HEK293 (cell line): ENCODE measurements around the gene WNT8B.

Experiments
- GFI1B ChIP-seq: fragments of 450-650 bp; formaldehyde crosslinking; IDR thresholded peaks from 2 replicates; pipeline ENCODE4 v1.5.1; 2016; ENCODE audit warnings: missing biosample characterization, missing genetic modification characterization
- HOXD13 ChIP-seq: sonication (generic); formaldehyde crosslinking; IDR thresholded peaks from 2 replicates; pipeline ENCODE4 v1.8.0; 2022; ENCODE audit warnings: missing genetic modification reagents, borderline replicate concordance
- WT1 ChIP-seq: fragments of 450-650 bp; formaldehyde crosslinking; IDR thresholded peaks from 2 replicates; pipeline ENCODE4 v1.5.1; 2016; ENCODE audit warnings: missing biosample characterization, missing genetic modification characterization
- ZBTB17 ChIP-seq: fragments of 450-650 bp; formaldehyde crosslinking; IDR thresholded peaks from 2 replicates; pipeline ENCODE4 v1.5.1; 2016; ENCODE audit warnings: missing biosample characterization, missing genetic modification characterization
- ZBTB7A ChIP-seq: fragments of 450-650 bp; formaldehyde crosslinking; IDR thresholded peaks from 2 replicates; pipeline ENCODE4 v1.5.1; 2016; ENCODE audit warnings: low read depth, missing biosample characterization, missing genetic modification characterization
- ZFP3 ChIP-seq: fragments of 450-650 bp; formaldehyde crosslinking; IDR thresholded peaks from 2 replicates; pipeline ENCODE4 v1.5.1; 2016; ENCODE audit warnings: low read depth, missing biosample characterization, missing genetic modification characterization
- ZFP69B ChIP-seq: fragments of 450-650 bp; formaldehyde crosslinking; IDR thresholded peaks from 2 replicates; pipeline ENCODE4 v1.5.1; 2016; ENCODE audit warnings: missing biosample characterization, missing genetic modification characterization
- ZNF121 ChIP-seq: fragments of 450-650 bp; formaldehyde crosslinking; IDR thresholded peaks from 2 replicates; pipeline ENCODE4 v1.5.1; 2016; ENCODE audit warnings: missing biosample characterization, missing genetic modification characterization
- ZNF138 ChIP-seq: fragments of 450-650 bp; formaldehyde crosslinking; IDR thresholded peaks from 2 replicates; pipeline ENCODE4 v1.5.1; 2016; ENCODE audit warnings: missing biosample characterization, missing genetic modification characterization, borderline replicate concordance
- ZNF140 ChIP-seq: fragments of 450-650 bp; formaldehyde crosslinking; IDR thresholded peaks from 2 replicates; pipeline ENCODE4 v1.5.1; 2016; ENCODE audit warnings: missing biosample characterization, missing genetic modification characterization
- ZNF184 ChIP-seq: fragments of 450-650 bp; IDR thresholded peaks from 2 replicates; pipeline ENCODE4 v1.5.1; 2018; ENCODE audit warnings: missing biosample characterization, mild to moderate bottlenecking, missing genetic modification characterization
- ZNF23 ChIP-seq: fragments of 450-650 bp; formaldehyde crosslinking; IDR thresholded peaks from 2 replicates; pipeline ENCODE4 v1.5.1; 2016; ENCODE audit warnings: missing biosample characterization, missing genetic modification characterization, borderline replicate concordance
- ZNF37A ChIP-seq: fragments of 450-650 bp; IDR thresholded peaks from 2 replicates; pipeline ENCODE4 v1.5.1; 2018; ENCODE audit warnings: missing biosample characterization, missing genetic modification characterization
- ZNF426 ChIP-seq: fragments of 450-650 bp; formaldehyde crosslinking; IDR thresholded peaks from 2 replicates; pipeline ENCODE4 v1.5.1; 2017; ENCODE audit warnings: missing biosample characterization, missing genetic modification characterization, mild to moderate bottlenecking, inconsistent platforms, moderate library complexity
- ZNF610 ChIP-seq: fragments of 450-650 bp; formaldehyde crosslinking; IDR thresholded peaks from 2 replicates; pipeline ENCODE4 v1.5.1; 2016; ENCODE audit warnings: missing biosample characterization, missing genetic modification characterization, borderline replicate concordance
- ZNF626 ChIP-seq: fragments of 450-650 bp; sonication (Bioruptor Pico); formaldehyde crosslinking; IDR thresholded peaks from 2 replicates; pipeline ENCODE4 v1.5.1; 2018; ENCODE audit warnings: missing biosample characterization, missing genetic modification characterization, inconsistent platforms
- ZNF747 ChIP-seq: fragments of 450-650 bp; formaldehyde crosslinking; IDR thresholded peaks from 2 replicates; pipeline ENCODE4 v1.5.1; 2016; ENCODE audit warnings: missing biosample characterization, missing genetic modification characterization
- ZNF792 ChIP-seq: fragments of 450-650 bp; formaldehyde crosslinking; IDR thresholded peaks from 2 replicates; pipeline ENCODE4 v1.5.1; 2016; ENCODE audit warnings: missing biosample characterization, missing genetic modification characterization
- TF ChIP-seq, protein P1 (sequence below): fragments of 450-650 bp; formaldehyde crosslinking; IDR thresholded peaks from 2 replicates; pipeline ENCODE4 v1.5.1; 2016; ENCODE audit warnings: missing biosample characterization, missing genetic modification characterization
- TF ChIP-seq, protein P2 (sequence below): fragments of 450-650 bp; formaldehyde crosslinking; IDR thresholded peaks from 2 replicates; pipeline ENCODE4 v1.5.1; 2016; ENCODE audit warnings: missing biosample characterization, missing genetic modification characterization
- TF ChIP-seq, protein P3 (sequence below): fragments of 450-650 bp; formaldehyde crosslinking; IDR thresholded peaks from 2 replicates; pipeline ENCODE4 v1.5.1; 2017; ENCODE audit warnings: missing biosample characterization, missing genetic modification characterization
- TF ChIP-seq, protein P4 (sequence below): fragments of 450-650 bp; formaldehyde crosslinking; IDR thresholded peaks from 2 replicates; pipeline ENCODE4 v1.5.1; 2016; ENCODE audit warnings: missing biosample characterization, missing genetic modification characterization
- TF ChIP-seq, protein P5 (sequence below): fragments of 450-650 bp; formaldehyde crosslinking; IDR thresholded peaks from 2 replicates; pipeline ENCODE4 v1.5.1; 2016; ENCODE audit warnings: missing biosample characterization, missing genetic modification characterization
- TF ChIP-seq, protein P6 (sequence below): fragments of 450-650 bp; formaldehyde crosslinking; IDR thresholded peaks from 2 replicates; pipeline ENCODE4 v1.5.1; 2017; ENCODE audit warnings: missing biosample characterization, missing genetic modification characterization
- TF ChIP-seq, protein P7 (sequence below): fragments of 450-650 bp; formaldehyde crosslinking; IDR thresholded peaks from 2 replicates; pipeline ENCODE4 v1.5.1; 2017; ENCODE audit warnings: missing biosample characterization, mild to moderate bottlenecking, missing genetic modification characterization, moderate library complexity

The WNT8B gene

DNA sequence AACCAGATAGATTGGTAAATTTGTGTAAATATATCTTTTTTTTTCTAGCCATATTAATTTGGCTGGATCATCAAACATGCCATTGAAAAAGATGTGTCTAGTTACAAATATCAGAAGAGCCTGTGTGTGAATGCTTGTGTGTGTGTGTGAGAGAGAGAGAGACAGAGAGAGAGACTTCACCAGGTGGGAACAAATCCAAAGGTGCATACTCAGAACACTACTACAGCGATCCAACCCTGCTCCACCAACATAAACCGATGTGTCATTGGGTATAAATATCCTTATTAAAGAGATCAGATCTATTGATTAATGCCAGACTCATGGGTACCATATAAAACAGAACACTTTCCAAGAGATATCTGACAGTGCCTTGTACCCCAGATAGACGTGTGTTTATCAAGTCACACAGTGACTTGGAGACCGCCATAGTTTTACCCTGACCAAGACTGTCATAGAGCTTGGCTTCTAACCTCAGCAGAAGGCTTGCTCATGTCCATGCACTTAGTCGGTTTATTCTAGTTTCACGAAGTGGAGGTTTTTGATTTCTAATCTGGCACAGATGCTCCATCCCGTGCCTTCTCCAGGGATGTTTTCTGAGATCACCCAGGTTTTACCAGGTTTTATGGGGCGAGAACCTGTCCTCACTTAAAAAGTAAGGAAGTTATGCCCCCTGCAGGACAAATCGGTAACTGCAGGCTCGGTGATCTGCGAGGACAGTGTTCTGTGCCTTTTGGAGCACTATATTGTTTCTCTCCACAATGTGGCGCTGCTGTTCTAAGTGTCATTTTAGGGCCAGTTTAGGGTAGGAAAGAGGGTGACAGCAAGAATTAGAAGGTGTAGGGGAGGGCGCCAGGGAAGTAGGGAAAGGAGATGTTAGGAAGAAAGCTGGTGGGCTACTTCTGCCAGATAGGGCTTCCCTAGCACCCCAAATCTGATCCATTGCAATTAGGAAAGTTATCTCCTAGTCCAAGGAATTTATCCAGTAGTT lies 29.3 kb upstream of the WNT8B start (continued):
- TF ChIP-seq, protein P1, sequence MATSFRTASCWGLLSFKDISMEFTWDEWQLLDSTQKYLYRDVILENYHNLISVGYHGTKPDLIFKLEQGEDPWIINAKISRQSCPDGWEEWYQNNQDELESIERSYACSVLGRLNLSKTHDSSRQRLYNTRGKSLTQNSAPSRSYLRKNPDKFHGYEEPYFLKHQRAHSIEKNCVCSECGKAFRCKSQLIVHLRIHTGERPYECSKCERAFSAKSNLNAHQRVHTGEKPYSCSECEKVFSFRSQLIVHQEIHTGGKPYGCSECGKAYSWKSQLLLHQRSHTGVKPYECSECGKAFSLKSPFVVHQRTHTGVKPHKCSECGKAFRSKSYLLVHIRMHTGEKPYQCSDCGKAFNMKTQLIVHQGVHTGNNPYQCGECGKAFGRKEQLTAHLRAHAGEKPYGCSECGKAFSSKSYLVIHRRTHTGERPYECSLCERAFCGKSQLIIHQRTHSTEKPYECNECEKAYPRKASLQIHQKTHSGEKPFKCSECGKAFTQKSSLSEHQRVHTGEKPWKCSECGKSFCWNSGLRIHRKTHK (tag by site-specific recombination), result no peak
- no peak for TF ChIP-seq ZNF23 (tag by site-specific recombination)
- TF ChIP-seq, protein P2, sequence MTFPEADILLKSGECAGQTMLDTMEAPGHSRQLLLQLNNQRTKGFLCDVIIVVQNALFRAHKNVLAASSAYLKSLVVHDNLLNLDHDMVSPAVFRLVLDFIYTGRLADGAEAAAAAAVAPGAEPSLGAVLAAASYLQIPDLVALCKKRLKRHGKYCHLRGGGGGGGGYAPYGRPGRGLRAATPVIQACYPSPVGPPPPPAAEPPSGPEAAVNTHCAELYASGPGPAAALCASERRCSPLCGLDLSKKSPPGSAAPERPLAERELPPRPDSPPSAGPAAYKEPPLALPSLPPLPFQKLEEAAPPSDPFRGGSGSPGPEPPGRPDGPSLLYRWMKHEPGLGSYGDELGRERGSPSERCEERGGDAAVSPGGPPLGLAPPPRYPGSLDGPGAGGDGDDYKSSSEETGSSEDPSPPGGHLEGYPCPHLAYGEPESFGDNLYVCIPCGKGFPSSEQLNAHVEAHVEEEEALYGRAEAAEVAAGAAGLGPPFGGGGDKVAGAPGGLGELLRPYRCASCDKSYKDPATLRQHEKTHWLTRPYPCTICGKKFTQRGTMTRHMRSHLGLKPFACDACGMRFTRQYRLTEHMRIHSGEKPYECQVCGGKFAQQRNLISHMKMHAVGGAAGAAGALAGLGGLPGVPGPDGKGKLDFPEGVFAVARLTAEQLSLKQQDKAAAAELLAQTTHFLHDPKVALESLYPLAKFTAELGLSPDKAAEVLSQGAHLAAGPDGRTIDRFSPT, result no peak
- no peak for TF ChIP-seq ZFP3 (tag by site-specific recombination)
- no peak for TF ChIP-seq ZNF121 (tag by site-specific recombination)
- TF ChIP-seq ZNF610, result no peak
- no peak for TF ChIP-seq ZNF138 (tag by site-specific recombination)
- TF ChIP-seq, protein P3, sequence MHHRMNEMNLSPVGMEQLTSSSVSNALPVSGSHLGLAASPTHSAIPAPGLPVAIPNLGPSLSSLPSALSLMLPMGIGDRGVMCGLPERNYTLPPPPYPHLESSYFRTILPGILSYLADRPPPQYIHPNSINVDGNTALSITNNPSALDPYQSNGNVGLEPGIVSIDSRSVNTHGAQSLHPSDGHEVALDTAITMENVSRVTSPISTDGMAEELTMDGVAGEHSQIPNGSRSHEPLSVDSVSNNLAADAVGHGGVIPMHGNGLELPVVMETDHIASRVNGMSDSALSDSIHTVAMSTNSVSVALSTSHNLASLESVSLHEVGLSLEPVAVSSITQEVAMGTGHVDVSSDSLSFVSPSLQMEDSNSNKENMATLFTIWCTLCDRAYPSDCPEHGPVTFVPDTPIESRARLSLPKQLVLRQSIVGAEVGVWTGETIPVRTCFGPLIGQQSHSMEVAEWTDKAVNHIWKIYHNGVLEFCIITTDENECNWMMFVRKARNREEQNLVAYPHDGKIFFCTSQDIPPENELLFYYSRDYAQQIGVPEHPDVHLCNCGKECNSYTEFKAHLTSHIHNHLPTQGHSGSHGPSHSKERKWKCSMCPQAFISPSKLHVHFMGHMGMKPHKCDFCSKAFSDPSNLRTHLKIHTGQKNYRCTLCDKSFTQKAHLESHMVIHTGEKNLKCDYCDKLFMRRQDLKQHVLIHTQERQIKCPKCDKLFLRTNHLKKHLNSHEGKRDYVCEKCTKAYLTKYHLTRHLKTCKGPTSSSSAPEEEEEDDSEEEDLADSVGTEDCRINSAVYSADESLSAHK (tag by site-specific recombination), result no peak
- TF ChIP-seq HOXD13 (CRISPR knock-in tag), result no peak
- no peak for TF ChIP-seq WT1 (tag by site-specific recombination)
- TF ChIP-seq, protein P4, sequence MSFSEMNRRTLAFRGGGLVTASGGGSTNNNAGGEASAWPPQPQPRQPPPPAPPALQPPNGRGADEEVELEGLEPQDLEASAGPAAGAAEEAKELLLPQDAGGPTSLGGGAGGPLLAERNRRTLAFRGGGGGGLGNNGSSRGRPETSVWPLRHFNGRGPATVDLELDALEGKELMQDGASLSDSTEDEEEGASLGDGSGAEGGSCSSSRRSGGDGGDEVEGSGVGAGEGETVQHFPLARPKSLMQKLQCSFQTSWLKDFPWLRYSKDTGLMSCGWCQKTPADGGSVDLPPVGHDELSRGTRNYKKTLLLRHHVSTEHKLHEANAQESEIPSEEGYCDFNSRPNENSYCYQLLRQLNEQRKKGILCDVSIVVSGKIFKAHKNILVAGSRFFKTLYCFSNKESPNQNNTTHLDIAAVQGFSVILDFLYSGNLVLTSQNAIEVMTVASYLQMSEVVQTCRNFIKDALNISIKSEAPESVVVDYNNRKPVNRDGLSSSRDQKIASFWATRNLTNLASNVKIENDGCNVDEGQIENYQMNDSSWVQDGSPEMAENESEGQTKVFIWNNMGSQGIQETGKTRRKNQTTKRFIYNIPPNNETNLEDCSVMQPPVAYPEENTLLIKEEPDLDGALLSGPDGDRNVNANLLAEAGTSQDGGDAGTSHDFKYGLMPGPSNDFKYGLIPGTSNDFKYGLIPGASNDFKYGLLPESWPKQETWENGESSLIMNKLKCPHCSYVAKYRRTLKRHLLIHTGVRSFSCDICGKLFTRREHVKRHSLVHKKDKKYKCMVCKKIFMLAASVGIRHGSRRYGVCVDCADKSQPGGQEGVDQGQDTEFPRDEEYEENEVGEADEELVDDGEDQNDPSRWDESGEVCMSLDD (tag by site-specific recombination), result 0 out of 2 replicates have a peak, but pooled peaks have one; percentile 50
- TF ChIP-seq, protein P5, sequence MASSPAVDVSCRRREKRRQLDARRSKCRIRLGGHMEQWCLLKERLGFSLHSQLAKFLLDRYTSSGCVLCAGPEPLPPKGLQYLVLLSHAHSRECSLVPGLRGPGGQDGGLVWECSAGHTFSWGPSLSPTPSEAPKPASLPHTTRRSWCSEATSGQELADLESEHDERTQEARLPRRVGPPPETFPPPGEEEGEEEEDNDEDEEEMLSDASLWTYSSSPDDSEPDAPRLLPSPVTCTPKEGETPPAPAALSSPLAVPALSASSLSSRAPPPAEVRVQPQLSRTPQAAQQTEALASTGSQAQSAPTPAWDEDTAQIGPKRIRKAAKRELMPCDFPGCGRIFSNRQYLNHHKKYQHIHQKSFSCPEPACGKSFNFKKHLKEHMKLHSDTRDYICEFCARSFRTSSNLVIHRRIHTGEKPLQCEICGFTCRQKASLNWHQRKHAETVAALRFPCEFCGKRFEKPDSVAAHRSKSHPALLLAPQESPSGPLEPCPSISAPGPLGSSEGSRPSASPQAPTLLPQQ (tag by site-specific recombination), result peak; percentile 61; the same call in 1 of the 2 replicates
- TF ChIP-seq, protein P6, sequence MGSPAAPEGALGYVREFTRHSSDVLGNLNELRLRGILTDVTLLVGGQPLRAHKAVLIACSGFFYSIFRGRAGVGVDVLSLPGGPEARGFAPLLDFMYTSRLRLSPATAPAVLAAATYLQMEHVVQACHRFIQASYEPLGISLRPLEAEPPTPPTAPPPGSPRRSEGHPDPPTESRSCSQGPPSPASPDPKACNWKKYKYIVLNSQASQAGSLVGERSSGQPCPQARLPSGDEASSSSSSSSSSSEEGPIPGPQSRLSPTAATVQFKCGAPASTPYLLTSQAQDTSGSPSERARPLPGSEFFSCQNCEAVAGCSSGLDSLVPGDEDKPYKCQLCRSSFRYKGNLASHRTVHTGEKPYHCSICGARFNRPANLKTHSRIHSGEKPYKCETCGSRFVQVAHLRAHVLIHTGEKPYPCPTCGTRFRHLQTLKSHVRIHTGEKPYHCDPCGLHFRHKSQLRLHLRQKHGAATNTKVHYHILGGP (tag by site-specific recombination), result no peak
- TF ChIP-seq ZFP69B (tag by site-specific recombination), result no peak; the same call in 1 of the 2 replicates
- TF ChIP-seq ZNF140 (tag by site-specific recombination), result no peak
- TF ChIP-seq GFI1B, result no peak
- TF ChIP-seq, protein P7, sequence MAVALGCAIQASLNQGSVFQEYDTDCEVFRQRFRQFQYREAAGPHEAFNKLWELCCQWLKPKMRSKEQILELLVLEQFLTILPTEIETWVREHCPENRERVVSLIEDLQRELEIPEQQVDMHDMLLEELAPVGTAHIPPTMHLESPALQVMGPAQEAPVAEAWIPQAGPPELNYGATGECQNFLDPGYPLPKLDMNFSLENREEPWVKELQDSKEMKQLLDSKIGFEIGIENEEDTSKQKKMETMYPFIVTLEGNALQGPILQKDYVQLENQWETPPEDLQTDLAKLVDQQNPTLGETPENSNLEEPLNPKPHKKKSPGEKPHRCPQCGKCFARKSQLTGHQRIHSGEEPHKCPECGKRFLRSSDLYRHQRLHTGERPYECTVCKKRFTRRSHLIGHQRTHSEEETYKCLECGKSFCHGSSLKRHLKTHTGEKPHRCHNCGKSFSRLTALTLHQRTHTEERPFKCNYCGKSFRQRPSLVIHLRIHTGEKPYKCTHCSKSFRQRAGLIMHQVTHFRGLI (tag by site-specific recombination), result no peak; the same call in 1 of the 2 replicates
- TF ChIP-seq ZBTB17, result peak; percentile 96
- no peak for TF ChIP-seq ZNF747 (tag by site-specific recombination)
- TF ChIP-seq ZNF426, result no peak
- TF ChIP-seq ZNF792 (tag by site-specific recombination), result no peak
- no peak for TF ChIP-seq ZBTB7A (tag by site-specific recombination)
- TF ChIP-seq ZNF37A, result no peak
- no peak for TF ChIP-seq ZNF626 (tag by site-specific recombination)
- TF ChIP-seq ZNF184, result no peak
